Testis (tissue), 3 donors: ENCODE data around the gene RNF213. TPM values are rescaled to one million over a fixed set of nuclear protein-coding genes. Genes with fewer than 3 reads are reported as not detected.

ENCODE experiments used
- DNase-seq: peaks from one replicate; pipeline ENCODE4 v3.0.0-alpha.2; 2019
- H3K27ac ChIP-seq, 2 donors: fragments of 200-600 bp; sonication (generic); one replicate each; pipeline ENCODE4 v1.5.1; 2019
- H3K27me3 ChIP-seq: fragments of 200-600 bp; sonication (generic); one replicate; pipeline ENCODE4 v1.5.1; 2019
- H3K36me3 ChIP-seq: fragments of 200-600 bp; sonication (generic); one replicate; pipeline ENCODE4 v1.5.1; 2017; ENCODE audit warnings: low read depth; ENCODE audit errors: missing control alignments
- H3K4me1 ChIP-seq: fragments of 200-600 bp; sonication (generic); one replicate; pipeline ENCODE4 v1.5.1; 2019
- H3K4me3 ChIP-seq, 2 donors: fragments of 200-600 bp; sonication (generic); one replicate each; pipeline ENCODE4 v1.5.1; 2017 to 2019
- H3K9me3 ChIP-seq: fragments of 200-600 bp; sonication (generic); one replicate; pipeline ENCODE4 v1.5.1; 2017
- CTCF ChIP-seq, 3 experiments: fragments of 450-650 bp in 2 of 3; fragments of 200-600 bp in 1 of 3; sonication (generic) in 1 of 3; IDR thresholded peaks; one replicate each; pipeline ENCODE4 v1.5.1; 2016 to 2019; ENCODE audit warnings: antibody characterized with exemption in 3 of 3, mild to moderate bottlenecking in 2 of 3, moderate library complexity in 1 of 3
- POLR2A ChIP-seq: fragments of 450-650 bp; IDR thresholded peaks from one replicate; pipeline ENCODE4 v1.6.1; 2017; ENCODE audit warnings: antibody characterized with exemption, mild to moderate bottlenecking, moderate library complexity
- WGBS, 2 donors: methylation state at CpG; one replicate each; pipeline ENCODE4 v1.1.5; 2018; 5-methylcytosine and 5-hydroxymethylcytosine counted together
- intact Hi-C: fragments of 100-400 bp; cut with DNase I; formaldehyde crosslinking; loops from one replicate; pipeline ENCODE4 v1.15.1; 2023; ENCODE audit warnings: low total_unique reads
- polyA plus RNA-seq: library from polyadenylated mRNA; stranded (reverse); fragments of 350-450 nt; fragmentation: Illumina TruSeq; extraction: RNeasy Lipid Tissue Mini Kit (QIAGEN cat#74804); gene quantifications from one replicate; pipeline ENCODE4 v1.2.3, GENCODE V29; 2014; ENCODE audit warnings: low read depth, low replicate concordance; ENCODE audit not compliant: insufficient read depth
- total RNA-seq, 2 donors: library from RNA; depleted of rRNA; stranded (reverse); fragments of >200 nt; gene quantifications; one replicate each; pipeline ENCODE4 v1.2.3, GENCODE V29; 2016

The RNF213 gene
- total and polyA plus RNA-seq, 3 donors from 2014 or later, result 25.3 to 68.9 (median 66.9) TPM

- DNase-seq, result no peak
- WGBS, 2 donors, result 67 to 89% methylated on average over 2 to 14 of the region's 14 CpGs
- intact Hi-C loops, result no loop called here
- no peak overlapping the region for H3K4me3 ChIP-seq
- H3K27me3 ChIP-seq, result no peaks in the 10 kb centered on the region
- no peaks in the 10 kb centered on the region for H3K4me1 ChIP-seq
- no peak overlapping the region for H3K27ac ChIP-seq
- H3K9me3 ChIP-seq, result no peaks in the 10 kb centered on the region
- no peaks in the 10 kb centered on the region for H3K36me3 ChIP-seq
- TF ChIP-seq CTCF (IDR thresholded peaks at IDR 0.05), result no peak
- no peak for TF ChIP-seq POLR2A
Measured at GRCh38 chr17:80228477-80228876, 32.2 kb upstream of the RNF213 start.

GRCh38 chr17:80229011-80229410 is 31.6 kb upstream of the RNF213 start:
- Histone ChIP-seq H3K27me3 (no peaks in the 10 kb centered on the region), H3K4me3 (no peak overlapping the region), H3K36me3 (no peaks in the 10 kb centered on the region), H3K27ac (no peak overlapping the region), H3K9me3 (no peaks in the 10 kb centered on the region), H3K4me1 (no peaks in the 10 kb centered on the region)
- intact Hi-C loops, result no loop called here
- TF ChIP-seq CTCF (IDR thresholded peaks at IDR 0.05) (no peak), POLR2A (no peak)
- DNase-seq, result no peak
- 84 to 93% methylated on average over 4 of the region's 4 CpGs for WGBS, 2 donors

- Histone ChIP-seq H3K4me1 (no peaks in the 10 kb centered on the region), H3K27me3 (no peaks in the 10 kb centered on the region), H3K9me3 (no peaks in the 10 kb centered on the region), H3K27ac (no peak overlapping the region), H3K4me3 (no peak overlapping the region), H3K36me3 (no peaks in the 10 kb centered on the region)
- no peak for DNase-seq
- TF ChIP-seq POLR2A (no peak), CTCF (IDR thresholded peaks at IDR 0.05) (no peak)
- intact Hi-C loops, result no loop called here
- WGBS, 2 donors, result 95 to 100% methylated on average over 1 of the region's 1 CpG
Measured at GRCh38 chr17:80232438-80232837, 28.2 kb upstream of the RNF213 start.

- no peak for TF ChIP-seq POLR2A
- TF ChIP-seq CTCF (IDR thresholded peaks at IDR 0.05), result no peak
- DNase-seq, result no peak
- Histone ChIP-seq H3K36me3 (no peaks in the 10 kb centered on the region), H3K4me1 (no peaks in the 10 kb centered on the region), H3K4me3 (no peak overlapping the region), H3K27ac (no peak overlapping the region), H3K9me3 (no peaks in the 10 kb centered on the region), H3K27me3 (no peaks in the 10 kb centered on the region)
- intact Hi-C loops, result no loop called here
- WGBS, 2 donors, result 94 to 99% methylated on average over 3 of the region's 3 CpGs
Measured at GRCh38 chr17:80233202-80233601, 27.4 kb upstream of the RNF213 start.

GRCh38 chr17:80236911-80237310 is 23.7 kb upstream of the RNF213 start:
- Histone ChIP-seq H3K27me3 (no peaks in the 10 kb centered on the region), H3K9me3 (no peaks in the 10 kb centered on the region), H3K36me3 (no peaks in the 10 kb centered on the region), H3K27ac (no peak overlapping the region), H3K4me3 (no peak overlapping the region), H3K4me1 (no peaks in the 10 kb centered on the region)
- TF ChIP-seq POLR2A (no peak), CTCF (IDR thresholded peaks at IDR 0.05) (no peak)
- no peak for DNase-seq
- intact Hi-C loops, result no loop called here
- WGBS, 2 donors, result 82 to 86% methylated on average over 6 to 17 of the region's 17 CpGs
